ENCODE measurements around the gene TTC16. TPM values are rescaled to one million over a fixed set of nuclear protein-coding genes. Genes with fewer than 3 reads are reported as not detected.
A peak's percentile ranks its signal among the peaks of the same experiment; 100 is the strongest.
"Not testable (repeated sequence)": the region's sequence is repeated elsewhere in the genome, so short reads cannot be mapped to it uniquely, and the experiment has no call there.

TTC16 gene
- total and polyA plus RNA-seq, 7 donors = 0.15 TPM; not detected in 6

GRCh38 chr9:127779136-127779981, 63.5 kb downstream of the TTC16 start:
- 48 to 74% methylated on average over 17 of the region's 17 CpGs for WGBS, 2 donors
- peaks cover 0 to 5% (median under 1%) of the 10 kb centered on the region in 4 donors for H3K4me1 ChIP-seq
- TF ChIP-seq EP300 (IDR thresholded peaks at IDR 0.05) (no peak), CTCF (IDR thresholded peaks at IDR 0.05) (no peak), POLR2A (IDR thresholded peaks at IDR 0.05) (no peak), POLR2AphosphoS5 (IDR thresholded peaks at IDR 0.05) (no peak)
- no peak for DNase-seq
- H3K4me3 ChIP-seq = no peak overlapping the region
- H3K9me3 ChIP-seq = no peaks in the 10 kb centered on the region
- H3K27me3 ChIP-seq = no peaks in the 10 kb centered on the region
- peak overlapping the region; percentile 11 to 52 (median 26) for H3K27ac ChIP-seq
- no peaks in the 10 kb centered on the region for H3K36me3 ChIP-seq
- intact Hi-C loops (cut with DNase I) = no loop called here

- DNase-seq = no peak
- Histone ChIP-seq H3K4me1 (peaks cover 0 to 9% (median 5%) of the 10 kb centered on the region in 4 donors), H3K27me3 (no peaks in the 10 kb centered on the region), H3K4me3 (no peak overlapping the region), H3K27ac (no peak overlapping the region), H3K9me3 (no peaks in the 10 kb centered on the region), H3K36me3 (no peaks in the 10 kb centered on the region)
- WGBS, 2 donors = 82 to 85% methylated on average over 20 of the region's 20 CpGs
- intact Hi-C loops (cut with DNase I) = loop anchor here (5.0 kb wide), 1 partner anchor 193 kb away; no protein-coding TSS in a partner anchor
- TF ChIP-seq POLR2A (IDR thresholded peaks at IDR 0.05) = no peak
- no peak for TF ChIP-seq POLR2AphosphoS5 (IDR thresholded peaks at IDR 0.05)
- TF ChIP-seq CTCF (IDR thresholded peaks at IDR 0.05) = no peak
- no peak for TF ChIP-seq EP300 (IDR thresholded peaks at IDR 0.05)
Measured at GRCh38 chr9:127780126-127780885, 64.4 kb downstream of the TTC16 start.

GRCh38 chr9:127780909-127781308, 65.0 kb downstream of the TTC16 start:
- not testable (repeated sequence) for H3K4me1 ChIP-seq, H3K4me3 ChIP-seq, H3K36me3 ChIP-seq, DNase-seq, H3K9me3 ChIP-seq, H3K27me3 ChIP-seq, H3K27ac ChIP-seq
- intact Hi-C loops (cut with DNase I) = loop anchor here (5.0 kb wide), 1 partner anchor 194 kb away; no protein-coding TSS in a partner anchor
- WGBS, 2 donors = 44 to 77% methylated on average over 9 of the region's 9 CpGs

Other genes with a start within 250 kb of the TTC16 start
- 10 to 100 TPM; 32.3 to 97.2 (median 41.0) TPM for gene STXBP1, start 103.8 kb upstream of the TTC16 start, total RNA-seq
- gene STXBP1, start 103.8 kb upstream of the TTC16 start, polyA plus RNA-seq = 1 to 10 TPM; 3.7 to 9.2 (median 9.0) TPM
- gene CFAP157, start 9.1 kb upstream of the TTC16 start, total RNA-seq = not detected
- gene CFAP157, start 9.1 kb upstream of the TTC16 start, polyA plus RNA-seq = under 1 TPM in 1 of 3 donors, not detected in 2; 0.12 TPM
- 10 to 100 TPM in 3 of 4 donors, 1 to 10 TPM in 1; 8.9 to 25.8 (median 19.4) TPM for gene PTRH1, start 416 bp upstream of the TTC16 start, total RNA-seq
- gene PTRH1, start 416 bp upstream of the TTC16 start, polyA plus RNA-seq = 10 to 100 TPM in 2 of 3 donors, 1 to 10 TPM in 1; 9.6 to 18.6 (median 10.4) TPM
- 10 to 100 TPM in 1 of 4 donors, 1 to 10 TPM in 3; 6.1 to 10.4 (median 7.9) TPM for gene TOR2A, start 19.2 kb downstream of the TTC16 start, total RNA-seq
- gene TOR2A, start 19.2 kb downstream of the TTC16 start, polyA plus RNA-seq = 10 to 100 TPM; 12.6 to 26.4 (median 15.7) TPM
- gene SH2D3C, start 62.6 kb downstream of the TTC16 start, total RNA-seq = 1 to 10 TPM; 3.1 to 7.2 (median 4.9) TPM
- 10 to 100 TPM in 1 of 3 donors, 1 to 10 TPM in 2; 1.4 to 11.3 (median 6.6) TPM for gene SH2D3C, start 62.6 kb downstream of the TTC16 start, polyA plus RNA-seq
- gene CDK9, start 70.0 kb downstream of the TTC16 start, total RNA-seq = 10 to 100 TPM; 44.9 to 77.2 (median 51.8) TPM
- 10 to 100 TPM; 28.9 to 47.2 (median 32.4) TPM for gene CDK9, start 70.0 kb downstream of the TTC16 start, polyA plus RNA-seq
- gene FPGS, start 86.8 kb downstream of the TTC16 start, total RNA-seq = 10 to 100 TPM; 32.1 to 47.9 (median 35.8) TPM
- gene FPGS, start 86.8 kb downstream of the TTC16 start, polyA plus RNA-seq = 10 to 100 TPM in 2 of 3 donors, 1 to 10 TPM in 1; 9.2 to 51.3 (median 16.8) TPM
- 10 to 100 TPM; 17.1 to 28.5 (median 20.6) TPM for gene ENG, start 138.6 kb downstream of the TTC16 start, total RNA-seq
- 10 to 100 TPM in 2 of 3 donors, 1 to 10 TPM in 1; 5.4 to 50.4 (median 25.7) TPM for gene ENG, start 138.6 kb downstream of the TTC16 start, polyA plus RNA-seq
- gene AK1, start 161.6 kb downstream of the TTC16 start, total RNA-seq = 10 to 100 TPM; 28.8 to 73.2 (median 48.7) TPM
- 100 to 1,000 TPM in 1 of 3 donors, 10 to 100 TPM in 2; 85.9 to 254 (median 85.9) TPM for gene AK1, start 161.6 kb downstream of the TTC16 start, polyA plus RNA-seq
- 100 to 1,000 TPM; 107 to 125 (median 114) TPM for gene ST6GALNAC6, start 183.5 kb downstream of the TTC16 start, total RNA-seq
- gene ST6GALNAC6, start 183.5 kb downstream of the TTC16 start, polyA plus RNA-seq = 100 to 1,000 TPM in 1 of 3 donors, 10 to 100 TPM in 2; 35.6 to 112 (median 87.1) TPM
- 10 to 100 TPM; 22.8 to 27.7 (median 25.5) TPM for gene ST6GALNAC4, start 201.0 kb downstream of the TTC16 start, total RNA-seq
- gene ST6GALNAC4, start 201.0 kb downstream of the TTC16 start, polyA plus RNA-seq = 10 to 100 TPM; 25.2 to 51.1 (median 37.7) TPM
- gene PIP5KL1, start 214.7 kb downstream of the TTC16 start, total RNA-seq = 1 to 10 TPM in 3 of 4 donors, under 1 TPM in 1; 0.16 to 4.2 (median 2.6) TPM
- gene PIP5KL1, start 214.7 kb downstream of the TTC16 start, polyA plus RNA-seq = 1 to 10 TPM in 1 of 3 donors, under 1 TPM in 1, not detected in 1; 0.70 to 1.8 TPM
- 10 to 100 TPM in 2 of 4 donors, 1 to 10 TPM in 2; 6.0 to 11.9 (median 9.7) TPM for gene DPM2, start 221.8 kb downstream of the TTC16 start, total RNA-seq
- gene DPM2, start 221.8 kb downstream of the TTC16 start, polyA plus RNA-seq = 10 to 100 TPM; 17.3 to 41.9 (median 24.6) TPM

Measured in sigmoid colon (tissue), 7 donors.